ENCODE measurements around the gene EDNRA.

The EDNRA gene

DNA sequence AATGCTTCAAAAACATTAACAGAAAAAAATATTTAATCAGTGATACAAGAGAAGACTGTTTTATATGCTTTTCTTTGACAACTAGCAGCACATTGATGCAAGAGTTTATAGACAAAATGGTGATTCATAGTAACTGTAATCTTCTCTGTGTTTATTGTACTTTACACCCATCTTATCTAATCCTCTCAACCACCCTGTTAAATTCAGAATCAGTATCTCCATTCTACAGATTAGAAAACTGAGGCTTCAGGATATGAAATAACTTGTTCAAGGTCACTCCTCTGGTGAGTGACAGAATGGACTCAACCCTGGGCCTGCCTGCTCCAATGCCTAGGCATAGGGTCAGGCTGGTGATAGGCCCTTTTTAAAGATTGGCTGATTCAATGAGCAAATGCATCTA is 110.2 kb downstream of the EDNRA start:
- no peak for DNase-seq

DNA sequence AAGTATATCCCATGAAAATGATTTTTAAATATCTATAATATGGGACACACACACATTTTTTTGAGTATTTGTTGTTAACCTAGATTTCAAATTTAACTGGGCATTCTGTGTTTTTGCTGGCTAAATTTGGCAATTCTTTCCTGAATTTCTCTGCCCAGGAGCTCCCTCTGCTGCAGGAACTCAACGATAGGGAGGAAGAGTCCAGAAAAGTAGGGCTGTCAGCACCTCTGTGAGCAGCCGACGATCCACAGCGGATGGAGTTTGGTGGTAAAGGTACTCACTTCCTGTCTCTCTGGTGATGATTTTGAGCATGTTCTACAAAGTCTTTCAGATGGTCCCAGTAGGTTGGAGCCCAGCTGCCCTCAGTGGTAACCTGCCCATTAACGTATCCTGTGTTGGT is 113.2 kb downstream of the EDNRA start:
- DNase-seq, result no peak

Data from activated effector memory CD4-positive, alpha-beta T cell treated with Interleukin-2 at 50 U/mL for 16 hours (primary cell).